Activated T-helper 1 cell treated with anti-CD3 and anti-CD28 coated beads, Interleukin-2, amount 50 U/mL, for 16 hours (primary cell): ENCODE results near the gene ABCC2.
"Not testable (repeated sequence)": the region's sequence is repeated elsewhere in the genome, so short reads cannot be mapped to it uniquely, and the experiment has no call there.

Experiments used
- DNase-seq, 2 donors: peaks; one replicate each; pipeline ENCODE4 v3.0.0-alpha.2; 2020; ENCODE audit warnings: low read depth in 1 of 2, low spot score in 1 of 2

ABCC2 gene

DNA sequence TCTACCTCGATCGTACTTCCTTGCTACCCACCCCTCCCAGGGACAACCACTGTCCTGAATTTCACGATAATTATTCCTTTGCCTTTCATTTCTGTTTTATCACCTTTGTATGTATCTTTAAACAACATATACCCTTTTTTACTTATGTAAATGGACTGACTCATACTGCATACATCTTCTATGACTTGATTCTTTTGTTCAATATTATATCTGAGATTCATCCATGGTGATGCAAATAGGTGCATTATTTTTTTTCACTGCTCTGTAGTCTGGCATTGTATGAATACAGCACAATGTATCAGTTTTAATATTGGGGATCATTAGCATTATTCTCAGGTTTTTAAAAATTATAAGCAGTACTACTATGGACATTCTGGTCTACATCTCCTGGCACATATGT is 69.4 kb downstream of the ABCC2 start:
- no peak for DNase-seq

DNA sequence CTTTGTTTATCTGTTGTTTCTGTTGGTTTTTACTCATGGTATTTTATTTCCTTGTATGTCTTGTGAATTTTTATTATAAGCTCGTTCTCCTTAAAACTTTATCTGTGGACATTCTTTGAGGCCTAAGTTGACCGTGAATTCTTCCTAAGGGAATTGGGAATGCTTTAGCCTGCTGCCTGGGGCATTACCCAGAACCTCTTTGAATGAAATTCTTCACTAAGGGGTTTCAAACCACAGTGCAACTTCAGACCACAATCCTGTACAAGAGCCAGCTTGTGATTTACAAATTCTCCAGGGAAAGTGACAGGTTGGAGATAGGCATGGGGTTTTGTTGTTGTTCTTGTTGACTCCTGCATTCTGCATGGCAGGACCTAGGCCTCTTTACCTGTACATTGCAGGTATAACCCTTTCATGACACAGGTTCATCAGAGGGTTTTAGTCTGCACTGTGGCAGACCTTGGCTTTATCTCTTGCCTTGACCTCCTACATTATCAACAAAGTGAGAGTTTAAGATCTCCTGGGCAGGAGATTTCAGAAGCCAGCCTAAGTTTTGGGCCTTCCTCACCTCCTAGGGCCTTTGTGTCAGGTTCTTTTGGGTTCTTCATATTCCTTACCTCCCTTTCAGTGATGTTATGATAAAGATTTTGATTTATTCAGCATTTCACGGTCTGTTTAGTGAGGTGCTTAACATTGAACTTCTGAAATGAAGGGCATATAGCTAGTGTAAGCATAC is 70.2 kb downstream of the ABCC2 start:
- no peak for DNase-seq

DNA sequence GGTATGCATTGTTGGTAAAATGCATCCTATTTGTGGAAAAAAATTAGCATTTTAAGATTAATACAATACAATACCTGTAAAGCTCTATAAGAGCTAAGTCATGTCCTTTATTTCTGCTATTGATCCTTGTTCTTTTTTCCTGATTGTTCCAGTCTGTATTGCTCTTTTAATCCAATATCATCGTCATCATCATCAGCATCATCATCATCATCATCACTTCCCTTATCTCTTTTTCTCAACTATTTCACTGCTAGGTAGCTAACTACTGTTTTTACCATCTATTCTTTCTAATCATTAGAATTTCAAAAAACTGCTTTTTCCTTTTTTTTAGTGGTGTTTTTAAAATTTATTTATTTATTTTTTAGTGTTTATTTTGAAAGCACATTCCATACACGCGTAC is 71.2 kb downstream of the ABCC2 start:
- DNase-seq, result no peak

DNA sequence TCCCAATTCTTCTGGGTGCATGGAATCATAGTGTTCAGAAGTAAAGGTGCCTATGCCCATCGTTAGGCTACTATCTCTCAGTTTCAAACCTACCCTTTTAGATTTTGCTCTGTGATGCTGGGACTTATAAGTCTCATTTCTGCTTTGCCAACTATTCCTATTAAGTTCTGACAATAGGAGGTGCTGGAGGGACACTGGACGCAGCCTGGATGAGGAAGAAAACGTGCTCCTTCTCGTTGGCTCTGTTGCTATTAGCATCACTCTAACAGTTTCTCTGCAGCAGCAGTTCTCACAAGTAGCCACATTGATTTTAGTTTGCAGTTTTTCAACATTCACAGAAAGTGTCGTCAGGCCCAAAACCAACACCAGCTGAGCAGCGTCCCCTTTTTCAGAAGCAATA is 72.4 kb downstream of the ABCC2 start:
- DNase-seq, result no peak

DNA sequence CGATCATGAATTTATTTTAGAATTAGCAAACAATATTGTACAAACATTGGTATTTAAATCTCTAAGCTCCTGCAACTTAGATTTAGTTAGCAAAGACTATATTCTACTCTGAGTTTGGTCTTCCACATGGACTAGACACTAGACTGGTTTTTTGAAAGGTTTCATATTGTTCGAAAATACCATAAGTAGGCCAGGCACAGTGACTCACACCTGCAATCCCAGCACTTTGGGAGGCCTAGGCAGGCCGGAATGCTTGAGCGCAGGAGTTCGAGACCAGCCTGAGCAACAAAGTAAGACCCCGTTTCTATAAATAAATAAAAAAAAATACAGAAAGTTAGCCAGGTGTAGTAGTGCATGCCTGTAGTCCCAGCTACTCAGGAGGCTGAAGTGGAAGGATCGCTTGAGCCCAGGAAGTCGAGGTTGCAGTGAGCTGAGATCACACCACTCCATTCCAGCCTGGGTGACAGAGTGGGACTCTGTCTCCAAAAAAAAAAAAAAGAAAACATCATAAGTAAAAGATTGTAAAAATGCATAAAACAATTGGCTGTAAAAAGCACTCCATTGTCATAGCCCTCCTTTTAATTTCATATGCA is 73.1 kb downstream of the ABCC2 start:
- no peak for DNase-seq

DNA sequence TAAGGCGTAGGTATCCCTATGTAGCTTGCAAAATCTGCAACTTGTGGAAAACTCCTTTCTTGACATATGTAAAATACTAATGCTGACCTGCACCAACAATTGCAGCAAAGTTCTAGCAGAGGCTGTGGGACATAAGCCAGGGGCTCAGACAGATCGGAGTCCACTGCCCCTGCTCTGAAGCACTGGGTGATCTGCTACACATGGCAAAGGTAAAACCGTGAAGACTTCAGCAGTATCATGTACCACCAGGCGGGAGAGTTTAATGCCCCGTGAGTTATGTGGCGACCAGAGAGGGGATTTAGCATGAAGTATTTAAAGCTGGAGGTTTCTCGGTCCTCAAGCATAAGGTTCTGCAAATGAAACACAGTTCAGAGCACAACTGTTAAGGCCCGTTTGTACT is 76.4 kb downstream of the ABCC2 start:
- DNase-seq, result no peak

DNA sequence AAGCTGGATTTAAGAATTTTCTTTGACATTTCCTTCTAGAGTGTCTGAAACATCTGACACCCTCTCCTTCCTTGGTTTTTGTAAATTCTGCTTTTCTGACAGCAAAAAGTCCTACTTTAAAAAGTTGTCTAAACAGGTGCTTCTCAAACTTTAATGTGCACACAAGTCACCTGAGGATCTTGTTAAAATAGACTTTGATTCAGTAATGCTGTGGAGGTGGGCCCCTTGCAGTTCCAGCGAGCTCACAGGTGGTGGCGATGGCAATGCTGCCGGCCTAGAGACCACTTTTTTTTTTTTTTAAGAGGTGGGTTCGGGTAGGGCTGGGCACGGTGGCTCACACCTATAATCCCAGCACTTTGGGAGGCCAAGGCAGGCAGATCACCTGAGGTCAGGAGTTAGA is 77.1 kb downstream of the ABCC2 start:
- no peak for DNase-seq

DNA sequence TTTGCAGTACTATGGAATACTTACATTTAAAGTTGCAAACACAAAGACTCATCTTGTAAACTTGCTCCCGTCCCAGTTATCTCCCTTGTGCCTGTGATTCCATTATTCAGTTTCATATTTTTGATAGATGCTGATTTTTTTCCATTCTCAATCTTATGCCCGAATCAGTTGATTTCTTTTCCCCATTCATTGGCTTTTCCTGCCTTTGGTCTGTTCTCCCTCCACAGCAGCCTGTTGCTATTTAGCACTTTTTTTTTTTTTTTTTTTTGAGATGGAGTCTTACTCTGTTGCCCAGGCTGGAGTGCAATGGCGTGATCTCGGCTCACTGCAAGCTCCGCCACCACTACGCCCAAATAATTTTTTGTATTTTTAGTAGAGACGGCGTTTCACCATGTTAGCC is 78.0 kb downstream of the ABCC2 start:
- no peak for DNase-seq

DNA sequence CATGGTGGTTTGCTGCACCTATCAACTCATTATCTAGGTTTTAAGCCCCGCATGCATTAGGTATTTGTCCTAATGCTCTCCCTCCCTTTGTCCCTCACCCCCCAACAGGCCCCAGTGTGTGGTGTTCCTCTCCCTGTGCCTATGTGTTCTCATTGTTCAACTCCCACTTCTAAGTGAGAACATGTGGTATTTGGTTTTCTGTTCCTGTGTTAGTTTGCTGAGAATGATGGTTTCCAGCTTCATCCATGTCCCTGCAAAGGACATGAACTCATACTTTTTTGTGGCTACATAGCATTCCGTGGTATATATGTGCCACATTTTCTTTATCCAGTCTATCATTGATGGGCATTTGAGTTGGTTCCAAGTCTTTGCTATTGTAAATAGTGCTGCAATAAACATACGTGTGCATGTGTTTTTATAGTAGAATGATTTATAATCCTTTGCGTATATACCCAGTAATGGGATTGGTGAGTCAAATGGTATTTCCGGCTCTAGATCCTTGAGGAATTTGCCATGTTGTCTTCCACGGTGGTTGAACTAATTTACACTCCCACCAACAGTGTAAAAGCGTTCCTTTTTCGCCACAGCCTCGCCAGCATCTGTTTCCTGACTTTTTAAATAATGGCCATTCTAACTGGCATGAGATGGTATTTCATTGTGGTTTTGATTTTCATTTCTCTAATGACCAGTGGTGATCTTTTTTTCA is 81.2 kb downstream of the ABCC2 start:
- DNase-seq, result not testable (repeated sequence)

DNA sequence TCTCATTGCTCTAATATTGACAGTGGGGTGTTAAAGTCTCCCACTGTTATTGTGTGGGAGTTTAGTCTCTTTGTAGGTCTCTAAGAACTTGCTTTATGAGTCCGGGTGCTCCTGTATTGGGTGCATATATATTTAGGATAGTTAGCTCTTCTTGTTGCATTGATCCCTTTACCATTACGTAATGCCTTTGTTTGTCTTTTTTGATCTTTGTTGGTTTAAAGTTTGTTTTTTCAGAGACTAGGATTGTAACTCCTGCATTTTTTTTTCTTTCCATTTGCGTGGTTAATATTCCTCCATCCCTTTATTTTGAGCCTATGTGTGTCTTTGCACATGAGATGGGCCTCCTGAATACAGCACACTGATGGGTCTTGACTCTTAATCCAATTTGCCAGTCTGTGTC is 84.8 kb downstream of the ABCC2 start:
- DNase-seq, result not testable (repeated sequence)

DNA sequence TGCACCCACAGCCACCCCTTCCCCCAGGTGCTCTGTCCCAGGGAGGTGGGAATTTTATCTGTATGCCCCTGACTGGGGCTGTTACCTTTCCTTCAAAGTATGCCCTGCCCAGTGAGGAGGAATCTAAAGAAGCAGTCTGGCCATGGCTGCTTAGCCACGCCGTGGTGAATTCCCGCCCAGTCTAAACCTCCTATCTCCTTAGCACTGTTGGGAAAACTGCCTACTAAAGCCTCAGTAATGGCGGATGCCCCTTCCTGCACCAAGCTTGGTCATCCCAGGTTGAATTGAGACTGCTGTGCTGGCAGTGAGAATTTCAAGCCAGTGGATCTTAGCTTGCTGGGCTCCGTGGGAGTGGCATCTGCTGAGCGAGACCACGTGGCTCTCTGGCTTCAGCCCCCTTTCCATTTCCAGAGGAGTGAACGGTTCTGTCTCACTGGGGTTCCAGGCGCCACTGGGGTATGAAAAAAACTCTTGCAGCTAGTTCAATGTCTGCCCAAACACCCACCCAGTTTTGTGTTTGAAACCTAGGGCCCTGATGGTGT is 87.2 kb downstream of the ABCC2 start:
- DNase-seq, result no peak

DNA sequence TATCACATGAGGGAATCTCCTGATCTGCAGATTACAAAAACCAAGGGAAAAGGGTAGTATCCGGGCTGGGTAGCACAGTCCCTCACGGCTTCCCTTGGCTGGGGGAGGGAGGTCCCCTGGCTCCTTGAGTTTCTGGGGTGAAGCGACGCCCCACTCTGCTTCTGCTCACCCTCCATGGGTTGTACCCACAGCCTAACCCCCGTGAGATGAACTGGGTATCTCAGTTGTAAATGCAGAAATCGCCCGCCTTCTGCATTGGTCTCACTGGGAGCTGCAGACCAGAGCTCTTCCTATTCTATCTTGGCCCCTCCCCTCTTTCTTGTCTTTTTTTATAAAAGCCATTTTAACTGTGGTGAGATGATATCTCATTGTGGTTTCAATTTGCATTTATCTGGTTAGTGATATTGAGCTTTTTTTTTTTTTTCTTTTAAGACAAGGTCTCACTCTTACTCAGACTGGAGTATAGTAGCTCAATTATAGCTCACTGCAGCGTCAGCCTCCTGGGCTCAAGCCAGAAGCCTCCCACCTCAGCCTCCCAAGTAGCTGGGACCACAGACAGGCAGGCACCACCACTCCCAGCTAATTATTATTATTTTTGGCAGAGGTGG is 87.8 kb downstream of the ABCC2 start:
- DNase-seq, result no peak

DNA sequence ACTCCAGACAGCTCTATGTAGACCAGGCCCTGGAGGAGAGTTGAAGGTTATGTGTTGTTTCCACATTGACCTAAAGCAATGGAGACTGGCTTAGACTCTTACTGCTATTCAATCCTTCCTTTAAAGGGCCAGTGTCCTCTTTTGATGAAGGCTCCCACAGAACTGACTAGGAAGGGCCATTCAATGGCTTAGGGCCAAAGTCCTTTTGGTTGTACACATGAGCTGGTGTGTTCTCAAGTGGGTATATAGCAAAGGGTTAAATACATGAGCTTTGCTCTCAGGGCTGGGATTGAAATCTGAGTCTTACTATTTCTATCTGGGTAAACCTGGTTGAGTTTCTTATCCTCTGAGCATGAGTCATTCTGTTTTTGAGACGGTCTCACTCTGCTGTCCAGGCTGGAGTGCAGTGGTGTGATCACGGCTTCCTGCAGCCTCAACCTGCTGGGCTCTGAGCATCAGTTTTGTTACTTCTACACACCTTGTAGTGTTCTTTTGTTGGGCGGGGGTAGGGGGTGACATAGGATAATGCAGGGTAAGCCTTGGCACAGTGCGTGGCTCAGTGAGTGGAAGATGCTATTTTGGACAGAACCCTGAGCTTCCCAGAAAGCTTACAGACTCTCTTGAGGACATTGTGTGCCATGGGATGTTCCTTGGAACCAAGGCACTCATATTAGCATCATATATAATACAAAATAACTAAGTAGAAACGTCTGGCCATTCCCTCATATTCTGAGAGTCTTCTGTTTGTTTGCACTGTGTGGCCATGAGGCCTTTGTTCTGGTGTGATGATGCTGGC is 90.1 kb downstream of the ABCC2 start:
- no peak for DNase-seq

DNA sequence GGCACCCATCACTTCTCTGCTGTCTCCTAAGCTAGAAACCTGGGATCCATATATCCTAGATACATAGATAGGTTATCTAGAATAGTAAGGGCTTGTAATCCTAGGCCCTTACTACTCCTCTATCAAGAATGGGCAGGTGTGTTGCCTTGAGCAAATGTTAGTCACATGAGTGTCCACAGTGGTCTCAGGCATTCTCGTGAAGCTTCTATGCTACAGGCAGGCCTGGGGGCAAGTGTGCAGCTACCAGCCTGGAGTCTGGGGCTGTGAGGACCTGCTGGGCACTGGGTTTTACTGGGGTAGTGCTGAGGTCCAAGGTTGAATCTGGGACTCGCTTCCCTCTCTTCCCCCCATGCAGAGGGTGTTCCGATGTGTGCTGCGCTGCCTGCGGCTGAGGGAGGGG is 91.4 kb downstream of the ABCC2 start:
- DNase-seq, result no peak

DNA sequence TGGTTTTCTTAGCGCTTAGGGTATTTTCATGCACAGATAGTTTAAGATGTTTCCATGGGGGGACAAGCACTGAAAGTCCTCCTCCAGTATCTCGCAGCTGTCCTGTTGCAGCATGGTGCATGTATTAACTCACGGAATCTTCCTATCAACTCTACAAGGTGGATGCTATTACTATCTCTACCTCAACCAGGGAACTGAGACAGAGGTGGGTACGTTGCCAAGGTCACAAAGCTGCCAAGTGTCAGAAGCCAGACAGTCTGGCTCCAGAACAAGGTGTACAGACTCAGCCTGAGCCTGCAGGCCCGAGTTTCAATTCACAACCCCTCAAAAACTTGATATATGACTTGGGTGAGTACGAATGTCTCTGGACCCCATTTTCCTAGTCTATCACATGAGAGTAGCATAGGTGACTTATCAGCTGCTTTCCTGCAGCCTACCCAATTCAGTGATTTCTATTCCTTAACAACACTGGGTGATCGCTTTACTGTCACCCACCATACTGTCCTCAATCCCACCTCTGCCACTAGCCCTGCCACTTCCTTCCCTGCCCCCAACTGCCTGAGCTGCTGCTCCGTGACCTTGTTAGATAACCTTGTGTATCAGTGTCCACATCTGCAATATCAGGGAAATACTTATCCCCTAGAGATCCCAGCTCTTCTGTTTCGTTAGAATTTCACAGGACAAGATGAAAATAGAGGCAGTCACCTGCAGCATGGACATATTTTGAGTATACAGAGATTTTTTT is 92.1 kb downstream of the ABCC2 start:
- no peak for DNase-seq

DNA sequence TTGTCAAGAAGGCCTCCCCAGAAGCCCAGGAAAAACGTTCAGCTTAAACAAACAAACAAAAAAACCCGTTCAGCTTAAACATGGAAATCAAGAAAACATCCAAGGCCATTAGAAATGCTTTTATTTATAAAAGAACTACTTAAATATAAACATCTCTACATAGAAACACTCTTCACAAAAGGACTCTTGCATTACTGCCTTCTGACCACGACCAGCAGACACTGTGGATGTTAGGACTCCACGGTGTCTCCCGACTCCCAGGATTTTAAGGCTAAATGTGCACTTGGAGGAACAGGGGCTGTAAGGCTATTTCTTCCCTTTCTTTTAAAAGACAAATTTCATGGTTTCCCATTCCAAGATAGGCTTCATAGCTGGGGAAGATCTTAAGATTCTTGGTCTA is 93.0 kb downstream of the ABCC2 start:
- DNase-seq, result no peak

DNA sequence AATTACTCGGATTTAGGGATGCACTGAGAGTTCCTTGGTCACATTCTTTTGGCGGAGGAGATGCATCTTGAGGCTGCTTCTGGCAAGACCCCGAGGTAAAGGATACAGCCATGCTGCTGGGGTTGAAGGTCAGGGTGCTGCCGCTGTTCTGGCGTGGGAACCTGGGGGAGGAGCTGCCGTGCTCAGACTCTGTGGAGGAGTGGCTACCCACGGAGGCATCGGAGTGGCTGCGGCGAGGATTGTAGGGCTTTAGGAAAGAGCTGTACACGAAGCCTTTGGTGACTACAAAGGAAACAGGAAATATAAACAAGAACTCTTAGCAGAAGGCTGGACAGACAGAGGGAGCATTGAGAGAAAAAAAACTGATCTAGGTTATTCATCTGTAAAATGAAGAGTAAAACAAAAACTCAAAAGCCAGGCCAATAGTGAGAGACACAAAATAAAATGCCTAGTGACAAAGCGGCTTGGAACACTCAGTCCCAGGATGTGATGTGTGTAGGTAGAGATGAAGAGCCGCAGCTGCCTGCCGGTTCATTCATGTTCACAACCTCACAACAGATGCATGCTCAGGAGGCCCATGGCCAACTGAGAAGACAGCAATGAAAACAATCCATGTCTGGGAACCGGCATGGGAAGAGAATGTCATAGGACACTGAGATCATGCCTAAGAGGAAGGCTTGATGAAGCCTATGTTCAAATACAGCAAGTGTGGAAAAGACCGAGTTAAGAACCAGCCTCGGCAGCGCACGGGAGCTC is 97.8 kb downstream of the ABCC2 start:
- DNase-seq, result no peak

DNA sequence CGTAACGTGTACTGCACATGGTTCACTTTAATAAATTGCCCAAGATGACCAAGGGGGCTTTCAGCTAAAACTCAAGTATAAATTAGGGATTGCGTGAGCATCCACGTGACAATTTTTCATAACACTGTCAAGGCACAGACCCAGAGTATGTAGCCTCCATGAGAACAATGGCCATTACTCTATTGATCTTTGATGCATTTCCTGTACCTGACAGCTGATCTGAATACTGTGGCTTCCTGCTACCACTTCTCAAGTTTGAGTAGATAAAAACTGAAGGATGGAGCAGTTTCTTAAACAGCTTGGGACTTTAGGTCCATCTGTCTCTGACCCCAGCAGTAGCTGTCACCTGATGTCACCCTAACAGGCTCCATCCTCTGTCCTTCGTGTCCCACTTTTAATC is 98.9 kb downstream of the ABCC2 start:
- no peak for DNase-seq

DNA sequence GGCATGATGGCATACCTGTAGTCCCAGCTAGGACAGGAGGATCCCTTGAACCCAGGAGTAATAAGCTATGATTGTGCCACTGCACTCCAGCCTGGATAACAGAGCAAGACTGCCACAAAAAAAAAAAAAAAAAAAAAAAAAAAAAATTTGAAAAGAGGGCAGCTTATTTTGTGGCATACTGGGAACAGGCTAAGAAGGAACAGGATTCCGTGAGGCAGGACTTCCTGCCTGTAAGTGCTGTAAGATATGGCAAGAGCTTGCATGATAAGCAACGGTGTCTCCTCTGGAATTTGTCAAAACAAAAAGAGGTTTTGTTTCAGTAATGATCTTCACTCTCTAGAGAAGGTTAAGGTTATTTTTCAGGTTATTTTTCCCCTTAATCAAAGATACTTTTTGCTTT is 101.1 kb downstream of the ABCC2 start:
- no peak for DNase-seq

DNA sequence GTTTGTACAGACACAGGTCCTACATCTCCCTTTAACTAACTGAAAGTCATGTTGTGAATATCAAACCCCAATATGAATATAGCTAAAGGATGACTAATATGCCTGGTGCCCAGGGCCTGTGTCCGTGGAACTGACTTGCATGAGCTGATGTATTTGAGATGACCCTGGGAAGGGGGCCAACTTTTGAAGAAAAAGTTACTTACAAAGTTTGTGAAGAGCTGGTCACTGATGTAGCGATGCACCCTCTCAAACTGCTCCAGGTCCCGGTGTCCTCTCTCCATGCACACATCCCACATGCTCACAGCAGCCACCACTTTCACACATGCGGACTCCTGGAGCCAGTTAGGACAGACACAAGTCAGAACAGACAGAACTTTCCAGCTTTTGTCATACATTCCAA is 106.2 kb downstream of the ABCC2 start:
- no peak for DNase-seq
